Fibroblast of the aortic adventitia (primary cell): ENCODE data around the gene KRTAP5-9. TPM values are rescaled to one million over a fixed set of nuclear protein-coding genes. Genes with fewer than 3 reads are reported as not detected.
"Not testable (repeated sequence)": the region's sequence is repeated elsewhere in the genome, so short reads cannot be mapped to it uniquely, and the experiment has no call there.

ENCODE experiments used
- DNase-seq: peaks from one replicate; pipeline ENCODE4 v3.0.0-alpha.2; 2010; ENCODE audit warnings: low read depth
- H3K4me3 ChIP-seq: 2 replicates; pipeline ENCODE4 v1.5.1; 2011; ENCODE audit warnings: low read depth, mild to moderate bottlenecking, control low read depth, low read length, moderate library complexity
- total RNA-seq: library from RNA; depleted of rRNA; stranded (reverse); fragments of >200 nt; gene quantifications from 2 replicates; pipeline ENCODE4 v1.2.3, GENCODE V29; 2012; ENCODE audit warnings: low replicate concordance
- TF ChIP-seq, protein P1 (sequence below): IDR thresholded peaks from 2 replicates; pipeline ENCODE4 v1.5.1; 2011; ENCODE audit warnings: mild to moderate bottlenecking, low read length, control low read depth, inconsistent platforms; ENCODE audit not compliant: insufficient read depth

The KRTAP5-9 gene
- total RNA-seq, 1 donor: not detected

DNA sequence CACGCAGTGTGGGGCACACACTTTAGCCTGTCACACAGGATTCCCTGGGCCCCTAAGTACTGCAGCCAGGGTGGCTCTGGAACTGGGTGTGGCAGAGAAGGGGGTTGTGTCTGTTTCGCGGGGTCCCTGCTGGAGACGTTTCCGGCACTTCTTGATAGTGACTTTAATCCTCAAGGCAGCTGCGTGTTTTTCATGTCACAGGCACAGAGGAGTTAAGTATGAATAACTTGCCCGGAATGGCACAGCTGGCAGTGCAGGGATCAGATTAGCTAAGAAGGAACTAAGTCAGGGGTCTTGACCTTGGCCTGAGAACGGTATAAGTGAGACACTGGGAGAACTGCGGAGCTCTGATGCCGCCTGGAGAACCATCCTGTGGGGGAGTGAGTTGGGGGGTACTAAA, 28.7 kb upstream of the KRTAP5-9 start:
- no peak overlapping the region for H3K4me3 ChIP-seq
- TF ChIP-seq, protein P1, sequence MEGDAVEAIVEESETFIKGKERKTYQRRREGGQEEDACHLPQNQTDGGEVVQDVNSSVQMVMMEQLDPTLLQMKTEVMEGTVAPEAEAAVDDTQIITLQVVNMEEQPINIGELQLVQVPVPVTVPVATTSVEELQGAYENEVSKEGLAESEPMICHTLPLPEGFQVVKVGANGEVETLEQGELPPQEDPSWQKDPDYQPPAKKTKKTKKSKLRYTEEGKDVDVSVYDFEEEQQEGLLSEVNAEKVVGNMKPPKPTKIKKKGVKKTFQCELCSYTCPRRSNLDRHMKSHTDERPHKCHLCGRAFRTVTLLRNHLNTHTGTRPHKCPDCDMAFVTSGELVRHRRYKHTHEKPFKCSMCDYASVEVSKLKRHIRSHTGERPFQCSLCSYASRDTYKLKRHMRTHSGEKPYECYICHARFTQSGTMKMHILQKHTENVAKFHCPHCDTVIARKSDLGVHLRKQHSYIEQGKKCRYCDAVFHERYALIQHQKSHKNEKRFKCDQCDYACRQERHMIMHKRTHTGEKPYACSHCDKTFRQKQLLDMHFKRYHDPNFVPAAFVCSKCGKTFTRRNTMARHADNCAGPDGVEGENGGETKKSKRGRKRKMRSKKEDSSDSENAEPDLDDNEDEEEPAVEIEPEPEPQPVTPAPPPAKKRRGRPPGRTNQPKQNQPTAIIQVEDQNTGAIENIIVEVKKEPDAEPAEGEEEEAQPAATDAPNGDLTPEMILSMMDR: no peak
- DNase-seq: no peak

DNA sequence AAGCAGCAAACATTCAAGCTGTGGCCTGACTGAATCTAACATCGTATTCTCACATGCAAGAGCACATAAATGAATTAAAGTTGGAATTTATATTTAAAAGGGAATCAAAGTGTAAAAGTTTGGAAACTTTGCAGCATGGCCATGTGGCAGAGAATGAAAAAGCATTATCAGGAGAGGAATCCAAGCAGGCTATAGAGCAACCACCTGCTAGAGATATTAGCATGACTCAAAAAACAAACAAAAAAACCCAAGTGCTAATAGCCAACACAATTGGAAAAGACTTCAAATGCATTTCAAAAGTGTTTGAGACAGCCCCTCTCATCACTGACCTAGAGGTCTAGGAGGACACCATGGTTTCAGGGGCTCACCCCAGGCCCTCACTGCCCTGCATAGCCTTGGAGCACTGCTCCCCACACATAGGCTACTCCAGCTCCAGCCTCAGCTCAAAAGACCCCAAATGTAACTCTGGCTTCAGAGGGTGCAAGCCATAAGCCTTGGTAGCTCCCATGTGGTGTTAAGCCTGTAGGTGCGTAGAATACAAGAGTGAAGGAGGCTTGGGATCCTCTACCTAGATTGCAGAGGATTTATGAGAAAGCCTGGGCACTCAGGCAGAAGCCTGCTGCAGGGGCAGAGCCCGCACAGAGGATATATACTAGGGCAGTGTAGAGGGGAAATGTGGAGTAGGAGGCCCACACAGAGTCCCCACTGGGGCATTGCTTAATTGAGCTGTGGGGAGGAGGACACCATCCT, 22.9 kb upstream of the KRTAP5-9 start:
- no peak for DNase-seq
- TF ChIP-seq, protein P1: no peak
- no peak overlapping the region for H3K4me3 ChIP-seq

DNA sequence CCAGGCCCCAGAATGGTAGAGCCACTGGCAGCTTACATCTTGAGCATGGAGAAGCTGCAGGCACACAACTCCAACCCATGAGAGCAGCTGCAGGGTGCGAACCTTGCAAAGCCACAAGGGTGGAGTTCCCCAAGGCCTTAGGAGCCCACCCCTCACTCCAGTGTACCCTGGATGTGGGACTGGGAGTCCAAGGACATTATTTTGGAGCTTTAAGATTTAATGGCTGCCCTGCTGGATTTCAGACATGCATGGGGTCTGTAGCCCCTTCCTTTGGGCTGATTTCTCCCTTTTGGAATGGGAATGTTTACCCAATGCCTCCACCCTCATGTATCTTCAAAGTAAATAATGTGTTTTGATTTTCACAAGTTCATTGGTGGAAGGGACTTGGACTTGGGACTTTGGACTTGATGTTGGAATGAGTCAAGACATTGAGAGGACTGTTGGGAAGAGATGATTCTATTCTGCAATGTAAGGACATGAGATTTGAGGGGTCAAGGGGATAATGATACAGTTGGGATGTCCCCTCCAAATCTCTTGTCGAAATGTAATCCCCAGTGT, 22.2 kb upstream of the KRTAP5-9 start:
- H3K4me3 ChIP-seq: no peak overlapping the region
- DNase-seq: no peak
- TF ChIP-seq, protein P1: no peak

DNA sequence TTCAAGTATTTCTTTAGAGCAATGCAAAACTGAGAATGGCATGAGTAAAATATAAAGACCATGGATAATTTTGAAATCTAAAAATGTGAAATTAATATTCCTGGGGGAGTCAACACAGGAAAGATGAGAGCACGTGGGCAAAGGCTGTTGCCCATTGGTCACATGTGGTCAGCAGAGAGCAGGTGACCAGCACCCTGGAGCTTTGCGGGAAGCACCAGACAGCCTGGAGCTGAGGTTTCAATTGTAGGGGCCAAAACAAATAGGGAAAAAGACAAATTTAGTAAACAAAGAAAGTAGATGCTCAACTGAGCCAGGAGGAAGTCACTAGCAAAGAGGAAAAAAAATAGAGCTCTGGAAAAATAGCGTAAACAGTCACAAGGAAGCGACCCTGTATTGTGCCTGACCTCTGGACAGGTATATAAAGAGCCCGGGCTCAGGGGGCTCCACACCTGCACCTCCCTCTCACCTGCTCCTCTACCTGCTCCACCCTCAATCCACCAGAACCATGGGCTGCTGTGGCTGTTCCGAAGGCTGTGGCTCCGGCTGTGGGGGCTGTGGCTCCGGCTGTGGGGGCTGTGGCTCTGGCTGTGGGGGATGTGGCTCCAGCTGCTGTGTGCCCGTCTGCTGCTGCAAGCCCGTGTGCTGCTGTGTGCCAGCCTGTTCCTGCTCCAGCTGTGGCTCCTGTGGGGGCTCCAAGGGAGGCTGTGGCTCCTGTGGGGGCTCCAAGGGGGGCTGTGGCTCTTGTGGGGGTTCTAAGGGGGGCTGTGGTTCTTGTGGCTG, 21.2 kb upstream of the KRTAP5-9 start, which contains the start of gene KRTAP5-7:
KRTAP5-7 (plus strand) TSS at position 472 of the 780 bp plus-strand sequence; CDS start at position 506, 34 bp downstream.
- H3K4me3 ChIP-seq, DNase-seq: not testable (repeated sequence)

DNA sequence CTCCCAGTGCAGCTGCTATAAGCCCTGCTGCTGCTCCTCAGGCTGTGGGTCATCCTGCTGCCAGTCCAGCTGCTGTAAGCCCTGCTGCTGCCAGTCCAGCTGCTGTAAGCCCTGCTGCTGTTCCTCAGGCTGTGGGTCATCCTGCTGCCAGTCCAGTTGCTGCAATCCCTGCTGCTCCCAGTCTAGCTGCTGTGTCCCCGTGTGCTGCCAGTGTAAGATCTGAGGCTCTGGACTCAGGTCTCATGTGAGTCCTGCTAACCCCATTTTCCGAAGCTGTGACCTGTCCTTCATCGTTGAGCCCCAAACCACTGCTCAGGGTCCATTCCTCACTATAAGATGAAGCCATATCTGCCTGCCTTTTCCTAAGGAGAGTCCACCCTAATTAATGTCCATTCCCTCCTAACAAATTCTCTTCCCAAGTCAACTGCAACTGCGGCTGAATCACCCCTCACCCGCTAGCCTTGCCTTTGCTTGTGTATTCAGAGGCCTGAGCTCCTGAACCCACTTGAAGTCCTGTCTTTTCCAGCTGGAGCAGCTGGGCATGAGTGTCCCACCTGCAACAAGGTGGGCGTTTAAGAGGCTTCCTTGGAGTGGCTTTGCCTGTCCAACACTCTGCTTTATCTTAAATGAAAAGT, 20.5 kb upstream of the KRTAP5-9 start:
- no peak for DNase-seq
- no peak overlapping the region for H3K4me3 ChIP-seq
- TF ChIP-seq, protein P1: no peak

DNA sequence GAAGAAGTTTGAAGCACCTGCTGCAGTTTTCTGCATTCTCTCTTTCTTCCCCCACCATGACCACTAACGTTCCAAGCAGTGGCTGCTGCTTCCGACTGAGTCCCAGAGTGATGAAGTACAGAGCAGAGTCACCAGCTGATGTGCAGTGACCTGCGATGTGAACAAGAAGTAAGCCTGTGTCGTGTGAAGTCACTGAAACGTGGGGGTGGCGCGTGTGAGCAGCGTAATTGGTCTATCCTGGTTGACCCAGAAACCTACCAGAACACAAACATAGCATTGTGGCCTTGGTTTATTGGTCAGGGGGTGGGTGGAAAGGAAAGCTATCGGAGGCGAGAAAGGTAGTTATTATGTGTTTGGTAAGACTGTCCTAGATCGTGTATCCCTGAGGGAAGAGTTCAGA, 17.6 kb upstream of the KRTAP5-9 start:
- TF ChIP-seq, protein P1: no peak

DNA sequence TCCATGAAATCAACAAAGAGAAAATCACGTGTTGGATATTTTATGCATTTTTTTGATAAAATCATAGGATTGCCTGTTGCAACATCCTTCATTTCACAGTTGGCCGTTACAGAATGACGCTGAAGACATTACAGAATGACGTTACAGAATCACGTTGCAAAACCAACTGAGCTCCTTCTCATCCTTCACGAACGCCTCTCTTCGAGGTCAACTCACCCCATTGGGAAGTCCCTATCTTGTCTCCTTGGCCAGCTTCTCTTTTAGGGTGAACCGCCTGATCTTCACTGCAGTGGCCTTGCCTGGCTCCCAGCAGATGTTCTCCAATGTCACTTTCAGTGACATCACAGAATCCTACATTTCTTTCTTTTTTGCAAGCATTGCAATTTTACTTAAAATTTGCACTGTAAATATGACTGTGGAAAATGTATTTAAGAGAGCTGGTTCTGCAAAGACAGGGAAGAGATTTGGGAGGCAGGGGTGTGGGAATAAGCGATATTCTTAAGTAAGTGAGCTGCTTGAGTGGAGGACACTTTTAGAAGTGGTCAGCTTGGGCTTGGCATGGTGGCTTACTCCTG, 16.1 kb upstream of the KRTAP5-9 start:
- TF ChIP-seq, protein P1: no peak
- H3K4me3 ChIP-seq: no peak overlapping the region
- DNase-seq: no peak

More for the DNA sequence above, 17.6 kb upstream of the KRTAP5-9 start:
- no peak for DNase-seq
- H3K4me3 ChIP-seq: no peak overlapping the region

DNA sequence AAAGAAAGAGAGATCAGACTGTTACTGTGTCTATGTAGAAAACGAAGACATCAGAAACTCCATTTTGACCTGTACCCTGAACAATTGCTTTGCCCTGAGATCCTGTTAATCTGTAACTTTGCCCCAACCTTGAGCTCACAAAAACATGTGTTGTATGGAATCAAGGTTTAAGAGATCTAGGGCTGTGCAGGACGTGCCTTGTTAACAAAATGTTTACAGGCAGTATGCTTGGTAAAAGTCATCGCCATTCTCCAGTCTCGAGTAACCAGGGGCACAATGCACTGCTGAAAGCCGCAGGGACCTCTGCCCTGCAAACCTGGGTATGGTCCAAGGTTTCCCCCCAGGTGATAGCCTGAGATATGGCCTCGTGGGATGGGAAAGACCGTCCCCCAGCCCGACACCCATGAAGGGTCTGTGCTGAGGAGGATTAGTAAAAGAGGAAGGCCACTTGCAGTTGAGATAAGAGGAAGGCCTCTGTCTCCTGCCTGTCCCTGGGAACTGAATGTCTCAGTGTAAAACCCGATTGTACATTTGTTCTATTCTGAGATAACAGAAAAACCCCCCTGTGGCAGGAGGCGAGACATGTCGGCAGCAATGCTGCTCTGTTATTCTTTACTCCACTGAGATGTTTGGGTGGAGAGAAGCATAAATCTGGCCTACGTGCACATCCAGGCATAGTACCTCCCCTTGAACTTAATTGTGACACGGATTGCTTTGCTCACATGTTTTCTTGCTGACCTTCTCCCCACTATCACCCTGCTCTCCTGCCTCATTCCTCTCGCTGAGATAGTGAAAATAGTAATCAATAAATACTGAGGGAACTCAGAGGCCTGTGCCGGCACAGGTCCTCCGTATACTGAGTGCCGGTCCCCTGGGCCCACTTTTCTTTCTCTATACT, 13.3 kb upstream of the KRTAP5-9 start:
- DNase-seq, H3K4me3 ChIP-seq: not testable (repeated sequence)
